ENCODE measurements around the gene XBP1.

- TF ChIP-seq CTCF (IDR thresholded peaks at IDR 0.05) (peak; percentile 9 to 86 (median 46)), POLR2A (IDR thresholded peaks at IDR 0.05) (peak; percentile 77 to 94)
These were observed 27.5 kb downstream of the XBP1 start, which contains the start of gene CCDC117 for GRCh38 chr22:28772633-28773460.

Data from tibial nerve (tissue), 3 donors.